ENCODE data around the gene PSAT1. TPM values are rescaled to one million over a fixed set of nuclear protein-coding genes. Genes with fewer than 3 reads are reported as not detected.

The PSAT1 gene
- polyA plus RNA-seq, 1 donor (not counting 4 experiments of a cell fraction or from before 2014, with no cell fraction given) = 88.9 TPM

DNA sequence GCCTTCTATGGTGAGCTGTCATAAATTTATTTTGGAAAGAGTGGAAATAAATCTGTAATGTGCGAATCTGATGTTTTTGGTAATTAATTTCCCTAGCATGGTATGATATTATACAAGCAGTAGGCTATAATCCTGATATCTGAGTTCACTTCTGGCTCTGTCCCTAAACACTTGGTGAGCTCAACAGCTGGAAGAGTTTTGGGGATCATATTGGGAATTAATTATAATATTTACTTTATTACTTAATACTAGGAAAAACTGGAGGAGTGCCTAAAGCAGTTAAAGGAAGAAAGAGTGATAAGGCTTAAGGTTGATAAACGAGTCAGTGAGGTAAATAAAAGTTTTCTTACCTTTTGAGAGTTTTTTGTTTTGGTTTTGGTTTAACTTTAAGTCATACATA is 34.3 kb upstream of the PSAT1 start:
- no peaks in the 10 kb centered on the region for H3K79me2 ChIP-seq (ENCODE audit: control insufficient read depth, insufficient read depth, low read length)
- H3K4me3 ChIP-seq (ENCODE audit: control insufficient read depth in 2 of 3, extremely low read depth in 1 of 3, insufficient read depth in 2 of 3, low read depth in 1 of 3, low read length in 3 of 3) = no peak overlapping the region
- no peak overlapping the region for H3K4me2 ChIP-seq (ENCODE audit: control insufficient read depth, extremely low read depth, insufficient read depth, low read depth, low read length)
- FAIRE-seq (no peak), DNase-seq (ENCODE audit: low read depth, low spot score) (no peak)
- no peaks in the 10 kb centered on the region for H3K27me3 ChIP-seq (ENCODE audit: control insufficient read depth, extremely low read depth, insufficient read depth, low read length)
- H2AFZ ChIP-seq (ENCODE audit: control insufficient read depth, low read length) = no peak overlapping the region
- dilution Hi-C loops (cut with MboI; ENCODE audit: extremely low pct_ligation_motif_present, low sequenced_read_pairs) = no loop called here
- peaks cover 3 to 9% of the 10 kb centered on the region in 2 experiments for H3K36me3 ChIP-seq (ENCODE audit: control insufficient read depth in 2 of 2, extremely low read depth in 1 of 2, insufficient read depth in 2 of 2, low read length in 2 of 2)
- no peaks in the 10 kb centered on the region for H4K20me1 ChIP-seq (ENCODE audit: control insufficient read depth, extremely low read depth, insufficient read depth, low read length)
- H3K9ac ChIP-seq (ENCODE audit: control insufficient read depth, extremely low read depth, insufficient read depth, low read length) = no peak overlapping the region
- no peaks in the 10 kb centered on the region for H3K9me3 ChIP-seq (ENCODE audit: control insufficient read depth, low read depth, low read length)
- H3K27ac ChIP-seq (ENCODE audit: control insufficient read depth, insufficient read depth, low read length) = no peak overlapping the region
- TF ChIP-seq, protein P1, sequence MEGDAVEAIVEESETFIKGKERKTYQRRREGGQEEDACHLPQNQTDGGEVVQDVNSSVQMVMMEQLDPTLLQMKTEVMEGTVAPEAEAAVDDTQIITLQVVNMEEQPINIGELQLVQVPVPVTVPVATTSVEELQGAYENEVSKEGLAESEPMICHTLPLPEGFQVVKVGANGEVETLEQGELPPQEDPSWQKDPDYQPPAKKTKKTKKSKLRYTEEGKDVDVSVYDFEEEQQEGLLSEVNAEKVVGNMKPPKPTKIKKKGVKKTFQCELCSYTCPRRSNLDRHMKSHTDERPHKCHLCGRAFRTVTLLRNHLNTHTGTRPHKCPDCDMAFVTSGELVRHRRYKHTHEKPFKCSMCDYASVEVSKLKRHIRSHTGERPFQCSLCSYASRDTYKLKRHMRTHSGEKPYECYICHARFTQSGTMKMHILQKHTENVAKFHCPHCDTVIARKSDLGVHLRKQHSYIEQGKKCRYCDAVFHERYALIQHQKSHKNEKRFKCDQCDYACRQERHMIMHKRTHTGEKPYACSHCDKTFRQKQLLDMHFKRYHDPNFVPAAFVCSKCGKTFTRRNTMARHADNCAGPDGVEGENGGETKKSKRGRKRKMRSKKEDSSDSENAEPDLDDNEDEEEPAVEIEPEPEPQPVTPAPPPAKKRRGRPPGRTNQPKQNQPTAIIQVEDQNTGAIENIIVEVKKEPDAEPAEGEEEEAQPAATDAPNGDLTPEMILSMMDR (optimal IDR thresholded peaks at IDR 0.05 in 1 of 3, IDR thresholded peaks at IDR 0.05 in 1 of 3, conservative IDR thresholded peaks at IDR 0.05 in 1 of 3; ENCODE audit: extremely low read depth in 1 of 3, insufficient read depth in 2 of 3, low read length in 3 of 3) = no peak
- TF ChIP-seq EZH2 (IDR thresholded peaks at IDR 0.05; ENCODE audit: low read length) = no peak
- H3K9me1 ChIP-seq (ENCODE audit: control insufficient read depth, extremely low read depth, insufficient read depth, low read length) = no peaks in the 10 kb centered on the region
- H3K4me1 ChIP-seq (ENCODE audit: control insufficient read depth, extremely low read depth, insufficient read depth, low read length) = no peaks in the 10 kb centered on the region

DNA sequence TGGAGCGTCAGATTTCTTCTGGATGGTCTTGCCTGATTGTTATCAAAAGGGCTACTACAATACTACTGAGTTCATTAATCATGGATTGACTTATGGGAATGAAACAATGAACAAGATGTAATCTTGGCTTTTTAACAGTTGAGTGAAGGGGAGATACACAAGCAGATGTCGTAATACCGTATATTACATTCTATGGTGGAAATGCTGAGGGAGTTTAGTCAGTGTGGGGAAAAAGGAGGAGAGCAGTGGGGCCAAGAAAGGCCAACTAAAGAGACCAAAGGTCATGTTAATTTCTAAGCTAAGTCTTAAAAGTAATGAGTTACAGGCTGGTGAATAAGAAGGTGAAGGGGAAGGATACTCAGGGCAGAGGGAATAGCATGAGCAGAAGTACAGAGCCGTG is 29.0 kb upstream of the PSAT1 start:
- no peaks in the 10 kb centered on the region for H3K27me3 ChIP-seq (ENCODE audit: control insufficient read depth, extremely low read depth, insufficient read depth, low read length)
- no peak for DNase-seq (ENCODE audit: low read depth, low spot score)
- no peaks in the 10 kb centered on the region for H3K79me2 ChIP-seq (ENCODE audit: control insufficient read depth, insufficient read depth, low read length)
- no peak for FAIRE-seq
- H3K4me1 ChIP-seq (ENCODE audit: control insufficient read depth, extremely low read depth, insufficient read depth, low read length) = no peaks in the 10 kb centered on the region
- H3K4me2 ChIP-seq (ENCODE audit: control insufficient read depth, extremely low read depth, insufficient read depth, low read depth, low read length) = no peak overlapping the region
- H4K20me1 ChIP-seq (ENCODE audit: control insufficient read depth, extremely low read depth, insufficient read depth, low read length) = no peaks in the 10 kb centered on the region
- dilution Hi-C loops (cut with MboI; ENCODE audit: extremely low pct_ligation_motif_present, low sequenced_read_pairs) = no loop called here
- H3K4me3 ChIP-seq (ENCODE audit: control insufficient read depth in 2 of 3, extremely low read depth in 1 of 3, insufficient read depth in 2 of 3, low read depth in 1 of 3, low read length in 3 of 3) = no peak overlapping the region
- H3K36me3 ChIP-seq (ENCODE audit: control insufficient read depth in 2 of 2, extremely low read depth in 1 of 2, insufficient read depth in 2 of 2, low read length in 2 of 2) = peaks cover 3 to 9% of the 10 kb centered on the region in 2 experiments
- TF ChIP-seq, protein P1 (optimal IDR thresholded peaks at IDR 0.05 in 1 of 3, IDR thresholded peaks at IDR 0.05 in 1 of 3, conservative IDR thresholded peaks at IDR 0.05 in 1 of 3; ENCODE audit: extremely low read depth in 1 of 3, insufficient read depth in 2 of 3, low read length in 3 of 3) = no peak
- no peak for TF ChIP-seq EZH2 (IDR thresholded peaks at IDR 0.05; ENCODE audit: low read length)
- H3K9ac ChIP-seq (ENCODE audit: control insufficient read depth, extremely low read depth, insufficient read depth, low read length) = no peak overlapping the region
- no peak overlapping the region for H2AFZ ChIP-seq (ENCODE audit: control insufficient read depth, low read length)
- no peaks in the 10 kb centered on the region for H3K9me3 ChIP-seq (ENCODE audit: control insufficient read depth, low read depth, low read length)
- H3K9me1 ChIP-seq (ENCODE audit: control insufficient read depth, extremely low read depth, insufficient read depth, low read length) = no peaks in the 10 kb centered on the region
- no peak overlapping the region for H3K27ac ChIP-seq (ENCODE audit: control insufficient read depth, insufficient read depth, low read length)

Measured in keratinocyte (primary cell).